HFFc6 (cell line): ENCODE results near the gene TMEM158. TPM values are rescaled to one million over a fixed set of nuclear protein-coding genes. Genes with fewer than 3 reads are reported as not detected.

Source experiments
- DNase-seq: peaks from one replicate; pipeline ENCODE4 v3.0.0-alpha.2; 2018
- H3K27ac Mint-ChIP-seq: 2 replicates; pipeline ENCODE4 v1.8.0; 2020; ENCODE audit warnings: mild to moderate bottlenecking, mixed read lengths
- H3K27me3 Mint-ChIP-seq: 2 replicates; pipeline ENCODE4 v1.8.0; 2021; ENCODE audit warnings: mild to moderate bottlenecking, moderate library complexity, mixed read lengths; ENCODE audit not compliant: insufficient read depth
- H3K36me3 Mint-ChIP-seq: 2 replicates; pipeline ENCODE4 v1.8.0; 2021; ENCODE audit warnings: low read depth, mixed read lengths
- H3K4me1 Mint-ChIP-seq: 2 replicates; pipeline ENCODE4 v1.8.0; 2020; ENCODE audit warnings: low read depth, mixed read lengths
- H3K4me3 Mint-ChIP-seq: 2 replicates; pipeline ENCODE4 v1.8.0; 2020; ENCODE audit warnings: mild to moderate bottlenecking, moderate library complexity, mixed read lengths
- H3K9me3 Mint-ChIP-seq: 2 replicates; pipeline ENCODE4 v1.8.0; 2020; ENCODE audit warnings: mild to moderate bottlenecking, mixed read lengths
- CTCF ChIP-seq: fragments of 200-600 bp; sonication (generic); IDR thresholded peaks from 2 replicates; pipeline ENCODE4 v1.5.0; 2021; ENCODE audit warnings: antibody characterized with exemption, mild to moderate bottlenecking
- total RNA-seq, 6 experiments: library from RNA; stranded (reverse); fragmentation: NEBNext Ultra II Directional; extraction: Animal tissue kit (Norgen Biotek cat#: 25700); gene quantifications; 2 replicates in 1 of 6; 3 replicates in 5 of 6; pipeline ENCODE4 v1.2.3, GENCODE V29; 2021

TMEM158 gene
- total RNA-seq, 6 experiments from 2014 or later, result 26.1 to 82.2 (median 29.4) TPM

GRCh38 chr3:45178183-45179023 is 47.7 kb downstream of the TMEM158 start:
- peaks cover 4% of the 10 kb centered on the region; the same call in 1 of the 2 replicates for H3K9me3 Mint-ChIP-seq
- no peak overlapping the region for H3K27ac Mint-ChIP-seq
- H3K4me3 Mint-ChIP-seq, result no peak overlapping the region
- DNase-seq, result no peak
- H3K4me1 Mint-ChIP-seq, result peaks cover 29% of the 10 kb centered on the region
- no peaks in the 10 kb centered on the region for H3K27me3 Mint-ChIP-seq
- TF ChIP-seq CTCF, result no peak
- no peaks in the 10 kb centered on the region for H3K36me3 Mint-ChIP-seq

GRCh38 chr3:45176912-45177311 is 49.2 kb downstream of the TMEM158 start:
- Mint-ChIP-seq H3K27me3 (no peaks in the 10 kb centered on the region), H3K4me1 (peaks cover 20% of the 10 kb centered on the region), H3K4me3 (no peak overlapping the region), H3K27ac (no peak overlapping the region), H3K9me3 (peaks cover 4% of the 10 kb centered on the region; the same call in 1 of the 2 replicates), H3K36me3 (no peaks in the 10 kb centered on the region)
- TF ChIP-seq CTCF, result no peak
- DNase-seq, result no peak

Other genes with a start within 250 kb of the TMEM158 start
- gene CLEC3B, start 200.0 kb downstream of the TMEM158 start, total RNA-seq, result 1 to 10 TPM in 5 of 6 experiments, under 1 TPM in 1; 1.00 to 1.9 (median 1.2) TPM
- 1 to 10 TPM in 4 of 6 experiments, under 1 TPM in 2; 0.78 to 2.1 (median 1.7) TPM for gene CDCP1, start 79.9 kb downstream of the TMEM158 start, total RNA-seq
- 10 to 100 TPM; 17.2 to 22.9 (median 19.6) TPM for gene LARS2, start 162.3 kb upstream of the TMEM158 start, total RNA-seq